H1 (cell line): ENCODE results near the gene OPHN1. TPM values are rescaled to one million over a fixed set of nuclear protein-coding genes. Genes with fewer than 3 reads are reported as not detected.

Experiments
- CTCF ChIA-PET: fragments of 300-600 bp; sonication (Branson Sonifier 250); formaldehyde crosslinking; loops from one replicate; lab custom pipeline; 2021; ENCODE audit not compliant: partially characterized antibody; lab: Charles Lee
- POLR2A ChIA-PET: fragments of 300-600 bp; sonication (Branson Sonifier 250); formaldehyde crosslinking; loops from one replicate; lab custom pipeline; 2021; ENCODE audit warnings: inconsistent platforms; ENCODE audit not compliant: partially characterized antibody; lab: Charles Lee
- DNase-seq, 2 experiments: peaks; one replicate each; pipeline versions ENCODE4 v3.0.0 to v3.0.0-alpha.2; 2010 to 2022; ENCODE audit warnings: low spot score in 2 of 2, low read depth in 1 of 2, mixed read lengths in 1 of 2
- FAIRE-seq: peaks from 2 replicates; lab custom pipeline; 2011; peaks lifted over from hg19 to GRCh38; lab: Jason Lieb, UNC
- H2AFZ ChIP-seq: 2 replicates; pipeline ENCODE4 v1.8.1; 2012; ENCODE audit warnings: low read length, inconsistent platforms
- H2AK5ac ChIP-seq: 2 replicates; pipeline ENCODE4 v1.6.1; 2013; ENCODE audit warnings: low read depth, low read length
- H2BK120ac ChIP-seq: replicated peaks from 2 replicates; pipeline ENCODE3; 2013; ENCODE audit warnings: low read depth, low read length, inconsistent platforms
- H2BK12ac ChIP-seq: 2 replicates; pipeline ENCODE4 v1.6.1; 2013; ENCODE audit warnings: low read depth, low read length
- H2BK15ac ChIP-seq: 2 replicates; pipeline ENCODE4 v1.6.1; 2013; ENCODE audit warnings: low read length
- H2BK20ac ChIP-seq: 2 replicates; pipeline ENCODE4 v1.6.1; 2013; ENCODE audit warnings: low read length
- H2BK5ac ChIP-seq: 2 replicates; pipeline ENCODE4 v1.6.1; 2013; ENCODE audit warnings: low read depth, low read length
- H3K14ac ChIP-seq: 2 replicates; pipeline ENCODE4 v1.6.1; 2013; ENCODE audit warnings: inconsistent platforms; ENCODE audit not compliant: insufficient read length
- H3K18ac ChIP-seq: 2 replicates; pipeline ENCODE4 v1.6.1; 2013; ENCODE audit warnings: low read length; ENCODE audit errors: extremely low read depth
- H3K23ac ChIP-seq: 2 replicates; pipeline ENCODE4 v1.6.1; 2013; ENCODE audit warnings: inconsistent platforms; ENCODE audit not compliant: insufficient read length
- H3K23me2 ChIP-seq: 2 replicates; pipeline ENCODE4 v1.6.1; 2013; ENCODE audit warnings: low read depth, low read length
- H3K27ac ChIP-seq: 2 replicates; pipeline ENCODE4 v1.6.1; 2011; ENCODE audit warnings: low read depth, low read length, inconsistent platforms
- H3K27me3 ChIP-seq, 4 experiments: replicated peaks in 1 of 4; 1 replicate in 1 of 4; 2 replicates in 3 of 4; pipeline versions ENCODE4 v1.6.1 to v1.8.1; 2011 to 2013; ENCODE audit warnings: low read length in 3 of 4, mild to moderate bottlenecking in 3 of 4, inconsistent platforms in 2 of 4, mixed read lengths in 2 of 4, moderate library complexity in 1 of 4; ENCODE audit not compliant: control insufficient read depth in 3 of 4, insufficient read depth in 3 of 4; ENCODE audit errors: extremely low read depth in 1 of 4
- H3K36me3 ChIP-seq, 4 experiments: 2 replicates each; pipeline versions ENCODE4 v1.6.1 to v1.8.1; 2011 to 2013; ENCODE audit warnings: mild to moderate bottlenecking in 4 of 4, low read length in 3 of 4, moderate library complexity in 2 of 4, control low read depth in 1 of 4, inconsistent platforms in 1 of 4; ENCODE audit not compliant: insufficient read depth in 4 of 4, control insufficient read depth in 2 of 4
- H3K4ac ChIP-seq: replicated peaks from 2 replicates; pipeline ENCODE3; 2013; ENCODE audit warnings: low read length, low read depth, mixed read lengths, inconsistent platforms; ENCODE audit not compliant: insufficient read length
- H3K4me1 ChIP-seq, 4 experiments: replicated peaks in 1 of 4; 1 replicate in 1 of 4; 2 replicates in 3 of 4; pipeline versions ENCODE4 v1.6.1 to v1.8.1; 2011 to 2013; ENCODE audit warnings: low read length in 3 of 4, inconsistent platforms in 2 of 4, mixed read lengths in 1 of 4; ENCODE audit not compliant: insufficient read depth in 4 of 4, control insufficient read depth in 3 of 4
- H3K4me2 ChIP-seq, 2 experiments: 2 replicates each; pipeline versions ENCODE4 v1.6.1 to v1.8.1; 2011 to 2013; ENCODE audit warnings: low read depth in 2 of 2, low read length in 2 of 2, control low read depth in 1 of 2, inconsistent platforms in 1 of 2, mild to moderate bottlenecking in 1 of 2; ENCODE audit not compliant: insufficient read depth in 1 of 2
- H3K4me3 ChIP-seq, 4 experiments: fragments of 200-600, 300-600 bp in 1 of 4; sonication (generic), shearing (Covaris generic), sonication (Bioruptor Twin) in 1 of 4; 2 replicates each; pipeline versions ENCODE4 v1.5.1 to v1.8.1; 2011 to 2016; ENCODE audit warnings: low read length in 4 of 4, low read depth in 3 of 4, control low read depth in 2 of 4, inconsistent platforms in 2 of 4, mild to moderate bottlenecking in 2 of 4, mixed read lengths in 1 of 4, moderate library complexity in 1 of 4; ENCODE audit not compliant: insufficient read depth in 2 of 4; ENCODE audit errors: extremely low read depth in 1 of 4
- H3K56ac ChIP-seq: replicated peaks from 2 replicates; pipeline ENCODE3; 2013; ENCODE audit warnings: low read depth, mild to moderate bottlenecking, mixed read lengths, low read length, inconsistent platforms; ENCODE audit not compliant: insufficient read length
- H3K79me1 ChIP-seq: 2 replicates; pipeline ENCODE4 v1.6.1; 2013; ENCODE audit warnings: low read depth, low read length, control low read depth
- H3K79me2 ChIP-seq, 2 experiments: 2 replicates each; pipeline versions ENCODE4 v1.6.1 to v1.8.1; 2012 to 2013; ENCODE audit warnings: low read length in 2 of 2, mild to moderate bottlenecking in 2 of 2, inconsistent platforms in 1 of 2; ENCODE audit not compliant: insufficient read depth in 2 of 2, control insufficient read depth in 1 of 2
- H3K9ac ChIP-seq, 4 experiments: replicated peaks in 1 of 4; 1 replicate in 1 of 4; 2 replicates in 3 of 4; pipeline versions ENCODE4 v1.6.1 to v1.8.1; 2011 to 2013; ENCODE audit warnings: low read depth in 3 of 4, low read length in 3 of 4, control low read depth in 2 of 4, mild to moderate bottlenecking in 2 of 4, moderate library complexity in 2 of 4, inconsistent platforms in 1 of 4; ENCODE audit errors: extremely low read depth in 1 of 4
- H3K9me3 ChIP-seq, 2 experiments: 2 replicates each; pipeline versions ENCODE4 v1.6.1 to v1.8.1; 2012 to 2013; ENCODE audit warnings: mild to moderate bottlenecking in 2 of 2, moderate library complexity in 2 of 2, control low read depth in 1 of 2, inconsistent platforms in 1 of 2, low read depth in 1 of 2, low read length in 1 of 2, mixed read lengths in 1 of 2; ENCODE audit not compliant: insufficient read depth in 2 of 2
- H4K20me1 ChIP-seq, 2 experiments: replicated peaks in 1 of 2; 2 replicates each; pipeline versions ENCODE3 to v1.8.1; 2011 to 2013; ENCODE audit warnings: inconsistent platforms in 2 of 2, low read length in 2 of 2, mild to moderate bottlenecking in 1 of 2; ENCODE audit not compliant: insufficient read depth in 2 of 2, control insufficient read depth in 1 of 2
- H4K5ac ChIP-seq: 2 replicates; pipeline ENCODE4 v1.6.1; 2013; ENCODE audit warnings: low read length, low read depth, mixed read lengths, inconsistent platforms; ENCODE audit not compliant: insufficient read length
- H4K8ac ChIP-seq: 2 replicates; pipeline ENCODE4 v1.8.0; 2013; ENCODE audit warnings: mild to moderate bottlenecking, moderate library complexity, low read length, inconsistent platforms; ENCODE audit not compliant: insufficient read depth; ENCODE audit errors: extremely low read depth
- H4K91ac ChIP-seq: replicated peaks from 2 replicates; pipeline ENCODE3; 2013; ENCODE audit warnings: low read length, mixed read lengths, inconsistent platforms; ENCODE audit not compliant: insufficient read length
- EP300 ChIP-seq, 2 experiments: IDR thresholded peaks; 1 replicate in 1 of 2; 2 replicates in 1 of 2; pipeline ENCODE4 v1.6.1; 2011 to 2012; ENCODE audit warnings: low read depth in 2 of 2, low read length in 2 of 2, mild to moderate bottlenecking in 2 of 2, borderline replicate concordance in 1 of 2, inconsistent platforms in 1 of 2, moderate library complexity in 1 of 2
- EZH2 ChIP-seq: fragments of 200-600 bp; sonication (generic); IDR thresholded peaks from 2 replicates; pipeline ENCODE4 v1.7.1; 2012; ENCODE audit warnings: low read depth, mild to moderate bottlenecking, moderate library complexity, low read length, inconsistent platforms; ENCODE audit not compliant: severe bottlenecking
- FOSL1 ChIP-seq: IDR thresholded peaks from 2 replicates; pipeline ENCODE4 v1.6.1; 2011; ENCODE audit warnings: mild to moderate bottlenecking, low read depth, low read length, moderate library complexity; ENCODE audit not compliant: insufficient read depth
- JUN ChIP-seq: IDR thresholded peaks from 2 replicates; pipeline ENCODE4 v1.6.1; 2011; ENCODE audit warnings: low read depth, mild to moderate bottlenecking, improper control_type of control experiment, low read length
- JUND ChIP-seq: IDR thresholded peaks from 2 replicates; pipeline ENCODE4 v1.6.1; 2011; ENCODE audit warnings: mild to moderate bottlenecking, improper control_type of control experiment, low read length
- KDM1A ChIP-seq: fragments of 200-600, 300-600 bp; sonication (generic); IDR thresholded peaks from 2 replicates; pipeline ENCODE4 v1.7.1; 2016; ENCODE audit warnings: mild to moderate bottlenecking, low read length, borderline replicate concordance
- MAFK ChIP-seq: IDR thresholded peaks from 2 replicates; pipeline ENCODE4 v1.6.1; 2012; ENCODE audit warnings: low read depth, mild to moderate bottlenecking, improper control_type of control experiment, low read length
- POLR2A ChIP-seq, 2 experiments: IDR thresholded peaks; 1 replicate in 1 of 2; 2 replicates in 1 of 2; pipeline ENCODE4 v1.6.1; 2011; ENCODE audit warnings: low read depth in 2 of 2, low read length in 2 of 2, mild to moderate bottlenecking in 2 of 2; ENCODE audit errors: control extremely low read depth in 1 of 2
- POLR2AphosphoS5 ChIP-seq: IDR thresholded peaks from 2 replicates; pipeline ENCODE4 v1.6.1; 2011; ENCODE audit warnings: low read depth, low read length
- RAD21 ChIP-seq, 2 experiments: IDR thresholded peaks in 1 of 2; conservative IDR thresholded peaks in 1 of 2; 2 replicates each; pipeline ENCODE4 v1.6.1; 2011; ENCODE audit warnings: low read depth in 2 of 2, low read length in 2 of 2, improper control_type of control experiment in 1 of 2, inconsistent platforms in 1 of 2, mild to moderate bottlenecking in 1 of 2, moderate library complexity in 1 of 2
- SIX5 ChIP-seq: IDR thresholded peaks from 2 replicates; pipeline ENCODE4 v1.6.1; 2011; ENCODE audit warnings: mild to moderate bottlenecking, low read depth, low read length
- SP2 ChIP-seq: IDR thresholded peaks from 2 replicates; pipeline ENCODE4 v1.6.1; 2012; ENCODE audit warnings: mild to moderate bottlenecking, low read length, inconsistent platforms
- SP4 ChIP-seq: IDR thresholded peaks from 2 replicates; pipeline ENCODE4 v1.6.1; 2012; ENCODE audit warnings: low read length, inconsistent platforms
- TCF12 ChIP-seq: IDR thresholded peaks from 2 replicates; pipeline ENCODE4 v1.6.1; 2011; ENCODE audit warnings: low read depth, mild to moderate bottlenecking, low read length
- TEAD4 ChIP-seq: IDR thresholded peaks from 2 replicates; pipeline ENCODE4 v1.6.1; 2012; ENCODE audit warnings: low read depth, low read length, inconsistent platforms, mixed read lengths
- WGBS, 2 experiments: shearing (Covaris generic) in 1 of 2; methylation state at CpG; one replicate each; pipeline versions ENCODE4 v1.1.6 to v1.1.7; 2013 to 2015; ENCODE audit warnings: low lambda C conversion rate in 2 of 2, mixed read lengths in 2 of 2, inconsistent platforms in 1 of 2, low coverage in 1 of 2, missing lambda C conversion rate in 1 of 2; ENCODE audit not compliant: insufficient replicate concordance in 2 of 2, insufficient coverage in 1 of 2, insufficient read length in 1 of 2; ENCODE audit errors: extremely low coverage in 1 of 2, missing lambda C conversion rate in 1 of 2; 5-methylcytosine and 5-hydroxymethylcytosine counted together
- polyA plus RNA-seq, 7 experiments: library from polyadenylated mRNA; depleted of rRNA in 3 of 7; stranded (reverse) in 5 of 7; unstranded in 2 of 7; fragments of >200 nt in 5 of 7; fragments of 200-250 nt in 2 of 7; gene quantifications; 1 replicate in 5 of 7; 2 replicates in 1 of 7; 4 replicates in 1 of 7; pipeline versions ENCODE4 v1.2.1 to v1.2.3, GENCODE V29; 2011 to 2013; ENCODE audit warnings: missing spikeins in 2 of 7, mixed read lengths in 2 of 7
- total RNA-seq: library from RNA; stranded (reverse); fragmentation: NEBNext Ultra II Directional; extraction: Animal tissue kit (Norgen Biotek cat#: 25700); gene quantifications from 2 replicates; pipeline ENCODE4 v1.2.1, GENCODE V29; 2021

Gene OPHN1
- total and polyA plus RNA-seq, 2 of the 8 experiments (the other 6 are each of a cell fraction or from before 2014, with no cell fraction given): 1.2 to 3.5 TPM

GRCh38 chrX:68411729-68412128, 21.6 kb downstream of the OPHN1 start:
- Histone ChIP-seq H3K27me3 (no peaks in the 10 kb centered on the region), H3K4me2 (no peak overlapping the region), H3K27ac (no peak overlapping the region), H3K4me3 (no peak overlapping the region), H3K9me3 (no peaks in the 10 kb centered on the region), H2BK5ac (no peak overlapping the region), H2BK120ac (no peak overlapping the region), H2BK12ac (no peak overlapping the region), H3K9ac (no peak overlapping the region), H2BK15ac (no peak overlapping the region), H3K4me1 (no peaks in the 10 kb centered on the region), H3K23ac (no peak overlapping the region), H4K20me1 (no peaks in the 10 kb centered on the region), H4K8ac (no peak overlapping the region), H2AK5ac (no peak overlapping the region), H3K4ac (no peak overlapping the region), H2BK20ac (no peak overlapping the region), H3K79me1 (no peaks in the 10 kb centered on the region), H3K36me3 (no peaks in the 10 kb centered on the region), H3K56ac (no peak overlapping the region), H3K23me2 (no peaks in the 10 kb centered on the region), H4K91ac (no peak overlapping the region), H4K5ac (no peak overlapping the region), H3K14ac (no peak overlapping the region), H3K18ac (no peak overlapping the region), H3K79me2 (no peaks in the 10 kb centered on the region), H2AFZ (no peak overlapping the region)
- DNase-seq (no peak), FAIRE-seq (no peak)
- CTCF ChIA-PET: no interaction called here
- WGBS, 2 experiments: 87% methylated on average over 3 of the region's 3 CpGs; no CpG with 5 or more reads in 1 of the 2 experiments
- POLR2A ChIA-PET: no interaction called here
- TF ChIP-seq TCF12: no peak
- TF ChIP-seq MAFK: no peak
- TF ChIP-seq KDM1A: no peak
- TF ChIP-seq EP300 (IDR thresholded peaks at IDR 0.05; ENCODE audit: borderline replicate concordance in 1 of 2, low read depth in 2 of 2, low read length in 2 of 2): no peak
- no peak for TF ChIP-seq POLR2A (IDR thresholded peaks at IDR 0.05; ENCODE audit: control extremely low read depth in 1 of 2, low read depth in 2 of 2, low read length in 2 of 2)
- no peak for TF ChIP-seq EZH2
- no peak for TF ChIP-seq JUND
- TF ChIP-seq TEAD4: no peak
- TF ChIP-seq FOSL1: no peak
- no peak for TF ChIP-seq SP2
- no peak for TF ChIP-seq SP4
- no peak for TF ChIP-seq RAD21 (IDR thresholded peaks at IDR 0.05 in 1 of 2, conservative IDR thresholded peaks at IDR 0.05 in 1 of 2; ENCODE audit: low read depth in 2 of 2, low read length in 2 of 2)
- TF ChIP-seq POLR2AphosphoS5: no peak
- TF ChIP-seq SIX5: no peak
- TF ChIP-seq JUN: no peak
